Measurements from ENCODE around the gene RASA3.
A peak's percentile ranks its signal among the peaks of the same experiment; 100 is the strongest.

The RASA3 gene

DNA sequence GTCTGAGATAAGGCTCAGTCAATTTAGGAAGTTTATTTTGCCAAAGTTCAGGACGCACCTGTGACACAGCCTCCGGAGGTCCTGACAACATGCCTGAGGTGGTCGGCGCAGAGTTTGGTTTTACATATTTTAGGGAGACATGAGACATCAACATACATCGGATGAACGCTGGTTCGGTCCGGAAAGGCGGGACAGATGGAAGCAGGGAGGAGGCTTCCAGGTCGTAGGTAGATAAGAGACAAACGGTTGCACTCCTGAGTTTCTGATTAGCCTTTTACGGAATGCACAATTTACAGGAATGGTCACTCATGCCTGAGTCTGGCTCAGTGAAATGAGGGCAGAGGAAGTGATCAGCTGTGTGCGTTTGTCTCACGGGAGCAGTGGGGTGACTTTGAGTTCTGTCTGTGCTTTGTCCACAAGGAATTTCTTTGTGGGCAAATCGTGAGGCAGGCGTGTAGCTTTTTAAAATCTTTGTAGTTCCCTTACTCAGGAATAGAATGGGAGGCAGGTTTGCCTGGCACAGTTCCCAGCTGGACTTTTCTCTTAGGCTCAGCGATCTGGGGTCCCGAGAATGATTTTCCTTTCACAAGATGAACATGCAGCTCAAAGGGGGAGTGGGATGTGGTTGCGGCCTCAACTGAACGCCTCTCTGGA lies 194.8 kb downstream of the RASA3 start:
- no peak overlapping the region for H3K27ac Mint-ChIP-seq
- no peak for DNase-seq
- peaks cover 50% of the 10 kb centered on the region for H3K4me1 Mint-ChIP-seq
- H3K36me3 Mint-ChIP-seq (ENCODE audit: low read depth): no peaks in the 10 kb centered on the region
- no peak overlapping the region for H3K4me3 Mint-ChIP-seq
- TF ChIP-seq, protein P1, sequence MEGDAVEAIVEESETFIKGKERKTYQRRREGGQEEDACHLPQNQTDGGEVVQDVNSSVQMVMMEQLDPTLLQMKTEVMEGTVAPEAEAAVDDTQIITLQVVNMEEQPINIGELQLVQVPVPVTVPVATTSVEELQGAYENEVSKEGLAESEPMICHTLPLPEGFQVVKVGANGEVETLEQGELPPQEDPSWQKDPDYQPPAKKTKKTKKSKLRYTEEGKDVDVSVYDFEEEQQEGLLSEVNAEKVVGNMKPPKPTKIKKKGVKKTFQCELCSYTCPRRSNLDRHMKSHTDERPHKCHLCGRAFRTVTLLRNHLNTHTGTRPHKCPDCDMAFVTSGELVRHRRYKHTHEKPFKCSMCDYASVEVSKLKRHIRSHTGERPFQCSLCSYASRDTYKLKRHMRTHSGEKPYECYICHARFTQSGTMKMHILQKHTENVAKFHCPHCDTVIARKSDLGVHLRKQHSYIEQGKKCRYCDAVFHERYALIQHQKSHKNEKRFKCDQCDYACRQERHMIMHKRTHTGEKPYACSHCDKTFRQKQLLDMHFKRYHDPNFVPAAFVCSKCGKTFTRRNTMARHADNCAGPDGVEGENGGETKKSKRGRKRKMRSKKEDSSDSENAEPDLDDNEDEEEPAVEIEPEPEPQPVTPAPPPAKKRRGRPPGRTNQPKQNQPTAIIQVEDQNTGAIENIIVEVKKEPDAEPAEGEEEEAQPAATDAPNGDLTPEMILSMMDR (IDR thresholded peaks at IDR 0.05): no peak
- H3K27me3 Mint-ChIP-seq (ENCODE audit: low read depth, poor library complexity): peaks cover 13% of the 10 kb centered on the region
- H3K9me3 Mint-ChIP-seq: no peaks in the 10 kb centered on the region

- no peaks in the 10 kb centered on the region for H3K36me3 Mint-ChIP-seq (ENCODE audit: low read depth)
- no peaks in the 10 kb centered on the region for H3K9me3 Mint-ChIP-seq
- no peak overlapping the region for H3K4me3 Mint-ChIP-seq
- H3K27me3 Mint-ChIP-seq (ENCODE audit: low read depth, poor library complexity): peaks cover 13% of the 10 kb centered on the region
- peaks cover 55% of the 10 kb centered on the region for H3K4me1 Mint-ChIP-seq
- no peak overlapping the region for H3K27ac Mint-ChIP-seq
- TF ChIP-seq, protein P1 (IDR thresholded peaks at IDR 0.05): no peak
- DNase-seq: no peak
Observed at GRCh38 chr13:113937073-113937472, 195.3 kb downstream of the RASA3 start.

- Mint-ChIP-seq H3K36me3 (ENCODE audit: low read depth) (no peaks in the 10 kb centered on the region), H3K9me3 (no peaks in the 10 kb centered on the region), H3K27me3 (ENCODE audit: low read depth, poor library complexity) (peaks cover 13% of the 10 kb centered on the region), H3K4me3 (no peak overlapping the region), H3K27ac (peak overlapping the region; percentile 87), H3K4me1 (peaks cover 62% of the 10 kb centered on the region)
- TF ChIP-seq, protein P1 (IDR thresholded peaks at IDR 0.05): no peak
- no peak for DNase-seq
Observed at GRCh38 chr13:113936166-113936965, 196.1 kb downstream of the RASA3 start.

GRCh38 chr13:113935001-113935844 lies 197.2 kb downstream of the RASA3 start:
- Mint-ChIP-seq H3K9me3 (no peaks in the 10 kb centered on the region), H3K4me1 (peaks cover 66% of the 10 kb centered on the region), H3K27ac (peak overlapping the region; percentile 90), H3K36me3 (ENCODE audit: low read depth) (no peaks in the 10 kb centered on the region), H3K4me3 (no peak overlapping the region), H3K27me3 (ENCODE audit: low read depth, poor library complexity) (peaks cover 13% of the 10 kb centered on the region)
- peak; percentile 26 for DNase-seq
- TF ChIP-seq, protein P1 (IDR thresholded peaks at IDR 0.05): no peak

- H3K4me1 Mint-ChIP-seq: peaks cover 66% of the 10 kb centered on the region
- no peaks in the 10 kb centered on the region for H3K36me3 Mint-ChIP-seq (ENCODE audit: low read depth)
- no peak overlapping the region for H3K4me3 Mint-ChIP-seq
- no peak for DNase-seq
- TF ChIP-seq, protein P1 (IDR thresholded peaks at IDR 0.05): no peak
- H3K9me3 Mint-ChIP-seq: no peaks in the 10 kb centered on the region
- H3K27me3 Mint-ChIP-seq (ENCODE audit: low read depth, poor library complexity): peaks cover 11% of the 10 kb centered on the region
- H3K27ac Mint-ChIP-seq: no peak overlapping the region
Observed at GRCh38 chr13:113934576-113934975, 197.8 kb downstream of the RASA3 start.
